Prostate gland (tissue), 2 donors: Measurements from ENCODE around the gene SLC6A7.

Experiments used
- CTCF ChIP-seq, 4 experiments: fragments of 200-600 bp in 2 of 4; fragments of 450-650 bp in 2 of 4; sonication (generic) in 2 of 4; IDR thresholded peaks; 1 replicate in 3 of 4; 2 replicates in 1 of 4; pipeline ENCODE4 v1.5.1; 2016 to 2019; ENCODE audit warnings: antibody characterized with exemption in 4 of 4, mild to moderate bottlenecking in 2 of 4, moderate library complexity in 2 of 4
- POLR2A ChIP-seq: fragments of 450-650 bp; IDR thresholded peaks from one replicate; pipeline ENCODE4 v1.6.1; 2016; ENCODE audit warnings: antibody characterized with exemption, mild to moderate bottlenecking
- POLR2AphosphoS5 ChIP-seq: sonication (generic); formaldehyde crosslinking; IDR thresholded peaks from one replicate; pipeline ENCODE4 v1.6.1; 2017; ENCODE audit warnings: antibody characterized with exemption

DNA sequence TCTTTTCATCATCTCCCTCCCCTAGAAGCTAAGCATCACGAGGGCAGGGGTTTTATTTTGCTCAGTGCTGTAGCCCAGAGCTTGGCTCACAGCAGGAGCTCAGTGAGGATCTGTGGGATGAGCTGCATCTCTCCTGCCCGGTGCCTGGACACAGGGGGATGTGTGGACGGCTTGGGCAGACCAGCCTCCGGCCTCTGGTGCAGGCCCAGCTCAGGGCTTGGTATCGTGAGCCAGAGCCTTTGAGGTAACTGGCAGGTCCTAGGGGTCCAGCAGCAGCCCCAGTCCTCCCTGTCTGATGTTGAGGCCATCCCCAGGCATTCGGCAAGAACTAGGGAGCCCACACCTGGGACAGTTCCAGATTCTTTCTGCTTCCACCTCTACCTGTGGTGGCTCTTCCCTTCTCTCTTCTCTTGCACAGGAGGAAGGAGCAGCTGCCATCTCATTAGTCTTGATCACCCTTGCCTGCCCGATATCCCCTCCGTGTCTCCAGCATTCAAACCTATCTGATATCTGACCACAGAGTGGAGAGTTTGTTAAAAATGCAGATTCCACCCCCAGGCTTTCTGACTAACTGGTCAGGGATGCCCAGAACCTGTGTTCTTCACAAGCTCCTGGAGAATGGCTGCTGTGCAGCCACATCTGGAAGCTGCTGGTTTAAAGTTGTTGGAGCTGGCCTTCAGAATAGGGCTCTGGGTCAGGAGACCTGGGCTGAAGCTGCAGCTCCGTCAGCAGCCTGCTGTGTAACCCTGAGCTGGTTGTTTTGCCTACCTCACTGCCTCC, 7.9 kb upstream of the SLC6A7 start:
- TF ChIP-seq POLR2A (no peak), CTCF (IDR thresholded peaks at IDR 0.05) (no peak), POLR2AphosphoS5 (no peak)
